ENCODE data around the gene CHMP2A. TPM values are rescaled to one million over a fixed set of nuclear protein-coding genes. Genes with fewer than 3 reads are reported as not detected.
"Not testable (repeated sequence)": the region's sequence is repeated elsewhere in the genome, so short reads cannot be mapped to it uniquely, and the experiment has no call there.

Gene CHMP2A
- total and polyA plus RNA-seq, 2 donors (not counting 3 experiments of a cell fraction or from before 2014, with no cell fraction given) = 105 to 150 TPM

DNA sequence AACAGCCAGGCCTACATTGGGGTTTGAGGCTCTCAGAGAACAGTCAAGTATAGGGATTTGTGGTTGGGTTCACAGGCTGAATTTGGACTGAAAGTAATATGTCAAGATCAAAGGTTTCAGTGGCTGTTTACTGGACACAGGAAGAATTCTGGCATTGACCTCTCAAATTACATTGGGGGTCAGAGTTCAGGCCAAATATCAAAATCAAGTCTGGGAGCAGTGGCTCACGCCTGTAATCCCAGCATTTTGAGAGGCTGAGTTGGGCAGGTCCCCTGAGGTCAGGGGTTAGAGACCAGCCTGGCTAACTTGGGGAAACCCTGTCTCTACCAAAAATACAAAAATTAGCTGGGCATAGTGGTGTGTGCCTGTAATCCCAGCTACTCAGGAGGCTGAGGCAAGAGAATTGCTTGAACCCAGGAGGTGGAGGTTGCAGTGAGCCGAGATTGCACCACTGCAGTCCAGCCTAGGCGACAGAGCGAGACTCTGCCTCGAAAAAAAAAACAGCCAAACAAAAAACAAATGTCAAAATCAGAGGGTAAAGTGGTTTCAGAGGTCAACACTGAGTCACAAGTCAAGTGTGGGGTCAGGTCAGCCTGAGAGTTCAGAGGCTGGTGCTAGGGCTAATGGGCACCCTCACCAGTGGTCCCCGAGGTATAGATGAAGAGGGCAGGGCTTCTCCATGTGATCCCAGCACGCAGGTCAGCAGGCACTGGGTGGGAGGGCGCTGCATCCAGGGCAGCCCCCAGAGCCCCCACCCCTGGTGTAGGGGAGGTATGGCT lies 44.6 kb downstream of the CHMP2A start:
- BruUV-seq (replicated peaks) = no TSS peak
- Histone ChIP-seq H4K20me1 (replicated peaks; ENCODE audit: control insufficient read depth, extremely low read depth, insufficient read depth, low read length) (no peaks in the 10 kb centered on the region), H3K9me1 (replicated peaks; ENCODE audit: control insufficient read depth, extremely low read depth, insufficient read depth, low read length) (no peaks in the 10 kb centered on the region), H3K4me3 (replicated peaks in 1 of 3; ENCODE audit: insufficient read depth in 1 of 3, low read depth in 1 of 3, low read length in 3 of 3) (no peak overlapping the region), H3K79me2 (ENCODE audit: control insufficient read depth, insufficient read depth, low read length) (peaks cover 6% of the 10 kb centered on the region), H3K9me3 (replicated peaks; ENCODE audit: control insufficient read depth, insufficient read depth, low read length) (no peaks in the 10 kb centered on the region), H3K36me3 (ENCODE audit: control insufficient read depth in 2 of 2, extremely low read depth in 1 of 2, insufficient read depth in 2 of 2, low read length in 2 of 2) (no peaks in the 10 kb centered on the region), H3K4me2 (ENCODE audit: insufficient read depth, low read length) (no peak overlapping the region), H3K27me3 (ENCODE audit: control insufficient read depth in 2 of 2, insufficient read depth in 2 of 2, low read length in 2 of 2) (no peaks in the 10 kb centered on the region), H3K27ac (ENCODE audit: insufficient read depth, low read depth, low read length) (no peak overlapping the region), H2AFZ (ENCODE audit: low read depth, low read length) (no peak overlapping the region), H3K4me1 (ENCODE audit: control insufficient read depth, extremely low read depth, insufficient read depth, low read length) (peaks cover 3% of the 10 kb centered on the region), H3K9ac (replicated peaks; ENCODE audit: extremely low read depth, insufficient read depth, low read length) (no peak overlapping the region)
- no peak for TF ChIP-seq POLR2A (IDR thresholded peaks at IDR 0.05; ENCODE audit: low read depth, low read length)
- TF ChIP-seq, protein P1, sequence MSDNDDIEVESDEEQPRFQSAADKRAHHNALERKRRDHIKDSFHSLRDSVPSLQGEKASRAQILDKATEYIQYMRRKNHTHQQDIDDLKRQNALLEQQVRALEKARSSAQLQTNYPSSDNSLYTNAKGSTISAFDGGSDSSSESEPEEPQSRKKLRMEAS (IDR thresholded peaks at IDR 0.05; ENCODE audit: insufficient read depth, insufficient read length) = no peak
- CTCF ChIA-PET = interaction anchor here (2.1 kb wide), 1 partner anchor 9 kb away, joined by 6 read pairs; the partner anchor contains the start of gene ZBTB45
- POLR2A ChIA-PET = no interaction called here
- no peak for DNase-seq (ENCODE audit: low read depth, low spot score)
- intact Hi-C loops (cut with micrococcal nuclease) = no loop called here
- dilution Hi-C loops (cut with MboI; ENCODE audit: extremely low pct_ligation_motif_present, low sequenced_read_pairs) = no loop called here
- FAIRE-seq = no peak

GRCh38 chr19:58509731-58510083 lies 45.2 kb downstream of the CHMP2A start:
- H3K27me3 ChIP-seq (ENCODE audit: control insufficient read depth in 2 of 2, insufficient read depth in 2 of 2, low read length in 2 of 2) = no peaks in the 10 kb centered on the region
- TSS peak; percentile 5 for BruUV-seq (replicated peaks)
- POLR2A ChIA-PET = no interaction called here
- H3K9me3 ChIP-seq (replicated peaks; ENCODE audit: control insufficient read depth, insufficient read depth, low read length) = no peaks in the 10 kb centered on the region
- intact Hi-C loops (cut with micrococcal nuclease) (no loop called here), dilution Hi-C loops (cut with MboI; ENCODE audit: extremely low pct_ligation_motif_present, low sequenced_read_pairs) (no loop called here)
- no peak overlapping the region for H3K9ac ChIP-seq (replicated peaks; ENCODE audit: extremely low read depth, insufficient read depth, low read length)
- DNase-seq (ENCODE audit: low read depth, low spot score) (no peak), FAIRE-seq (no peak)
- H2AFZ ChIP-seq (ENCODE audit: low read depth, low read length) = no peak overlapping the region
- no peak overlapping the region for H3K4me2 ChIP-seq (ENCODE audit: insufficient read depth, low read length)
- H3K79me2 ChIP-seq (ENCODE audit: control insufficient read depth, insufficient read depth, low read length) = peaks cover 4% of the 10 kb centered on the region
- no peaks in the 10 kb centered on the region for H4K20me1 ChIP-seq (replicated peaks; ENCODE audit: control insufficient read depth, extremely low read depth, insufficient read depth, low read length)
- no peaks in the 10 kb centered on the region for H3K9me1 ChIP-seq (replicated peaks; ENCODE audit: control insufficient read depth, extremely low read depth, insufficient read depth, low read length)
- CTCF ChIA-PET = interaction anchor here (2.1 kb wide), 1 partner anchor 10 kb away, joined by 6 read pairs; the partner anchor contains the start of gene ZBTB45
- H3K36me3 ChIP-seq (ENCODE audit: control insufficient read depth in 2 of 2, extremely low read depth in 1 of 2, insufficient read depth in 2 of 2, low read length in 2 of 2) = no peaks in the 10 kb centered on the region
- peaks cover 3% of the 10 kb centered on the region for H3K4me1 ChIP-seq (ENCODE audit: control insufficient read depth, extremely low read depth, insufficient read depth, low read length)
- H3K4me3 ChIP-seq (replicated peaks in 1 of 3; ENCODE audit: insufficient read depth in 1 of 3, low read depth in 1 of 3, low read length in 3 of 3) = no peak overlapping the region
- TF ChIP-seq, protein P2, sequence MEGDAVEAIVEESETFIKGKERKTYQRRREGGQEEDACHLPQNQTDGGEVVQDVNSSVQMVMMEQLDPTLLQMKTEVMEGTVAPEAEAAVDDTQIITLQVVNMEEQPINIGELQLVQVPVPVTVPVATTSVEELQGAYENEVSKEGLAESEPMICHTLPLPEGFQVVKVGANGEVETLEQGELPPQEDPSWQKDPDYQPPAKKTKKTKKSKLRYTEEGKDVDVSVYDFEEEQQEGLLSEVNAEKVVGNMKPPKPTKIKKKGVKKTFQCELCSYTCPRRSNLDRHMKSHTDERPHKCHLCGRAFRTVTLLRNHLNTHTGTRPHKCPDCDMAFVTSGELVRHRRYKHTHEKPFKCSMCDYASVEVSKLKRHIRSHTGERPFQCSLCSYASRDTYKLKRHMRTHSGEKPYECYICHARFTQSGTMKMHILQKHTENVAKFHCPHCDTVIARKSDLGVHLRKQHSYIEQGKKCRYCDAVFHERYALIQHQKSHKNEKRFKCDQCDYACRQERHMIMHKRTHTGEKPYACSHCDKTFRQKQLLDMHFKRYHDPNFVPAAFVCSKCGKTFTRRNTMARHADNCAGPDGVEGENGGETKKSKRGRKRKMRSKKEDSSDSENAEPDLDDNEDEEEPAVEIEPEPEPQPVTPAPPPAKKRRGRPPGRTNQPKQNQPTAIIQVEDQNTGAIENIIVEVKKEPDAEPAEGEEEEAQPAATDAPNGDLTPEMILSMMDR (IDR thresholded peaks at IDR 0.05; ENCODE audit: extremely low read depth in 1 of 2, insufficient read depth in 1 of 2, low read depth in 1 of 2, low read length in 2 of 2) = no peak
- TF ChIP-seq JUN (IDR thresholded peaks at IDR 0.05; ENCODE audit: borderline replicate concordance, insufficient read depth, insufficient read length, low read depth) = no peak
- no peak for TF ChIP-seq GATA2 (IDR thresholded peaks at IDR 0.05; ENCODE audit: insufficient read depth, insufficient read length, low read depth, low read length)
- no peak overlapping the region for H3K27ac ChIP-seq (ENCODE audit: insufficient read depth, low read depth, low read length)

DNA sequence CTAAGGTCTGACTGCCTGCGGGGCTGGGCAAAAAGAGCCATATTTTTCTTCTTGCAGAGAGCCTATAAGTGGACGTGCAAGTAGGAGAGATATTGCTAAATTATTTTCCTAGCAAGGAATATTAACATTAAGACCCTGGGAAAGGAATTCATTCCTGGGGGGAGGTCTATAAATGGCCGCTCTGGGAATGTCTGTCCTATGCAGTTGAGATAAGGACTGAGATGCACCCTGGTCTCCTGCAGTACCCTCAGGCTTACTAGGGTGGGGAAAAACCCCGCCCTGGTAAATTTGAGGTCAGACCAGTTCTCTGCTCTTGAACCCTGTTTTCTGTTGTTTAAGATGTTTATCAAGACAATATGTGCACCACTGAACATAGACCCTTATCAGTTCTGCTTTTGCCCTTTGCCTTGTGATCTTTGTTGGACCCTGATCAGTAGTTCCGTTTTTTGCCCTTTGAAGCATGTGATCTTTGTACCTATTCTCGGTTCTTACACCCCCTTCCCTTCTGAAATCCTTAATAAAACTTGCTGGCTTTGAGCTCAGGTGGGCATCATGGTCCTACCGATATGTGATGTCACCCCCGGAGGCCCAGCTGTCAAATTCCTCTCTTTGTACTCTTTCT lies 47.2 kb downstream of the CHMP2A start:
- H3K9me3 ChIP-seq (replicated peaks; ENCODE audit: control insufficient read depth, insufficient read depth, low read length); H3K36me3 ChIP-seq (ENCODE audit: control insufficient read depth in 2 of 2, extremely low read depth in 1 of 2, insufficient read depth in 2 of 2, low read length in 2 of 2); H3K4me2 ChIP-seq (ENCODE audit: insufficient read depth, low read length); H3K27ac ChIP-seq (ENCODE audit: insufficient read depth, low read depth, low read length); H2AFZ ChIP-seq (ENCODE audit: low read depth, low read length); BruUV-seq (replicated peaks); H4K20me1 ChIP-seq (replicated peaks; ENCODE audit: control insufficient read depth, extremely low read depth, insufficient read depth, low read length); FAIRE-seq; DNase-seq (ENCODE audit: low read depth, low spot score); intact Hi-C loops (cut with micrococcal nuclease); CTCF ChIA-PET; H3K9me1 ChIP-seq (replicated peaks; ENCODE audit: control insufficient read depth, extremely low read depth, insufficient read depth, low read length); H3K4me1 ChIP-seq (ENCODE audit: control insufficient read depth, extremely low read depth, insufficient read depth, low read length); H3K9ac ChIP-seq (replicated peaks; ENCODE audit: extremely low read depth, insufficient read depth, low read length); H3K4me3 ChIP-seq (replicated peaks in 1 of 3; ENCODE audit: insufficient read depth in 1 of 3, low read depth in 1 of 3, low read length in 3 of 3); dilution Hi-C loops (cut with MboI; ENCODE audit: extremely low pct_ligation_motif_present, low sequenced_read_pairs); H3K27me3 ChIP-seq (ENCODE audit: control insufficient read depth in 2 of 2, insufficient read depth in 2 of 2, low read length in 2 of 2); POLR2A ChIA-PET; H3K79me2 ChIP-seq (ENCODE audit: control insufficient read depth, insufficient read depth, low read length): not testable (repeated sequence)
